Left hindlimb (tissue), 1 donor: Measurements from ENCODE around the gene ALG11.
"Not testable (repeated sequence)": the region's sequence is repeated elsewhere in the genome, so short reads cannot be mapped to it uniquely, and the experiment has no call there.

Experiments
- DNase-seq: peaks from one replicate; pipeline ENCODE4 v3.0.0-alpha.2; 2018

ALG11 gene

DNA sequence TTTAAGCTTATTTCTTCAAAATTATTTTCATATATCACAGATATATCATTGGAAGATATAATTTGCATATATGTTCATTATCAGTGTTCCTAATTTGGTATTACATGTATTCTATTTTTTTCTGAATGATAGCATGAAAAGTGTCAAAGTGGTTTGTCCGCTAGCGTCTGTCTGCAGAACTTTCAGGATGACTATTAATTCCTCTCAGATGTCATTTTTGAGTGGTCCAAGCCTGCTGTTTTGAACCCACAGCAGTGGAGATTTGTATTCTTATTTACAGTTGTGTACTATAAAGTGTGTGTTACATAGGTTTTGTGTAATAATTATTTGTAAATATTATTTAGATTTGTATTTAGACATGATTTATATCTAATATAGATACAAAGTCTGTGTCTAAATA lies 20.8 kb downstream of the ALG11 start:
- DNase-seq, result no peak

DNA sequence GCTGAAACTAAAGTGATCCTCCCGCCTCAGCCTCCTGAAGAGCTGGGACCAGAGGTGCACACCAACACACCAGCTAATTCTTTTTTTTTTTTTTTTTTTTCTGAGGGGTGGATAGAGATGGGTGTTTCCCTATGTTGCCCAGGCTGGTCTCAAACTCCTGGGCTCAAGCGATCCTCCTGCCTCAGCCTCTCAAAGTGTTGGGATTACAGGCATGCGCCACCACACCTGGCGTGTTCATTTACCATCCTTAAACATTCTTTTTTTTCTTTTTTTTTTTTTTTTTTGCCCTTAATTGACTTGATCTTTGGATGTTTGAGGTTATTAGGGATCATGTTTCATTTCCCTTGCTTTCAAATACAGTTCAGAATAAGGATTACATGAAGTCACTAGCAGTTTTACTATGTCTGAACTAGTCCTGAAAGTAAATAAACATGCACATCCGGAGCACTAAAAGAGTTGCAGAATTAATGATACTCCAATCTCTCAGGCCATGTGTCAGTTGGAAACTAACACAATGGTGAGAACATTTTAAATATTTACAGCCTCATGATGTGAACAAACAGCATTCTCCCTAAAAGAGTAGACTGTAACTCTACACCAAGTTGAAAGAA lies 22.5 kb downstream of the ALG11 start:
- no peak for DNase-seq

DNA sequence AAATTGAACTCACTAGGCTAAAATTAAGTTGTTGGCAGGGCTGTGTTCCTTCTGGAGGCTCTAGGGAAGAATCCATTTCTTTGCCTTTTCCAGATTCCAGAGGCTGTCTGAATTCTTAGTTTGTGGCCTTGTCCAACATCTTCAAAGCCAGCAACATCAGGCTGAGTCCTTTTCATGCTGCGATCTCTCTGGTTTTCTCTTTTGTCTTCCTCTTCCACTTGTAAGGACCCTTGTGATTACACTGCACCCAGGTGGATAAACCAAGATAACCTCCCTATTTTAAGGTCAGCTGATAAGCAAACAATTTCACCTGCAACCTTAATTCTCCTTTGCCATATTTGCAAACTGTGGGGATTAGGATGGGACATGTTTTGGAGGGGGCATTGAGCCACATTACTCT lies 23.8 kb downstream of the ALG11 start:
- no peak for DNase-seq

DNA sequence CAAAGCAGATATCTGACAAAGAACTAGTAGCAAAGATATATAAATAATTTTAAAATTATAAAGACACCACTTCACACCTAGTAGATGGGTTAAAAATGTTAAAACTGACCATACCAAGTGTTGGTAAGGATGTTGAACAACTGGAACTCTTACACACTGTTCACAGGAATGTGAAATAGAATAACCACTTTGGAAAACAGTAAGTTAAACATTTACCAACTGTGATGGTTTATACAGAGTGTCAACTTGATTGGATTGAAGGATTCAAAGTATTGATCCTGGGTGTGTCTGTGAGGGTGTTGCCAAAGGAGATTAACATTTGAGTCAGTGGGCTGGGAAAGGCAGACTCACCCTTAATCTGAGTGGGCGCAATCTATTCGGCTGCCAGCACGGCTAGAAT lies 31.5 kb downstream of the ALG11 start:
- no peak for DNase-seq

DNA sequence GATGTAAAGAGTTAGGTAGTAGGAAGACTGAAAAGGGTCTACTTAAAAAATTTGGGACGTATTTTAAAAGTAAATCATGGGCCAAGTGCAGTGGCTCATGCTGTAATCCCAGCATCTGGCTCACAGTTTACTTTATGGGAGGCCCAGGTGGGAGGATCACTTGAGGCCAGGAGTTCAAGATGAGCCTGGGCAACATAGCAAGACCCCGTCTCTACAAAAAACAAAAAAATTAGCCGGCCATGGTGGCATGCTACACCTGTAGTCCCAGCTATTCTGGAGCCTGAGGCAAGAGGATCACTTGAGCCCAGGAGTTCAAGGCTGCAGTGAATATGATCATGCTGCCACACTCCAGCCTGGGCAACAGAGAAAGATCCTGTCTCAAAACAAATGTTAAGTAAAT lies 35.3 kb downstream of the ALG11 start:
- no peak for DNase-seq

DNA sequence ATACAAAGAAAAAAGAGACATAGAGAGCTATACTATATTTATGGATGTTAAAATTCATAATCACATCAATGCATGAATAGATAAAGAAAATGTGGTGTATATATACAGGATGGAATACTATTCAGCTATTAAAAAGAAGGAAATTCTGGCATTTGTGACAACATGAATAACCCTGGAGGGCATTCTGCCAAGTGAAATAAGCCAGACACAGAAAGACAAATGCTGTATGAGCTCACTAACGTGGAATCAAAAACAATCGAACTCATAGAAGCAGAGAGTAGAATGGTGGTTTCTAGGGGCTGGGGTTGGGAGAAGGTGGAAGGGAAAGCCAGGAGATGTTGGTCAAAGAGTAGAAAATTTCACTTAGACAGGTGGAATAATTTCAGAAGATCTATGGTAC lies 36.3 kb downstream of the ALG11 start:
- DNase-seq, result no peak

DNA sequence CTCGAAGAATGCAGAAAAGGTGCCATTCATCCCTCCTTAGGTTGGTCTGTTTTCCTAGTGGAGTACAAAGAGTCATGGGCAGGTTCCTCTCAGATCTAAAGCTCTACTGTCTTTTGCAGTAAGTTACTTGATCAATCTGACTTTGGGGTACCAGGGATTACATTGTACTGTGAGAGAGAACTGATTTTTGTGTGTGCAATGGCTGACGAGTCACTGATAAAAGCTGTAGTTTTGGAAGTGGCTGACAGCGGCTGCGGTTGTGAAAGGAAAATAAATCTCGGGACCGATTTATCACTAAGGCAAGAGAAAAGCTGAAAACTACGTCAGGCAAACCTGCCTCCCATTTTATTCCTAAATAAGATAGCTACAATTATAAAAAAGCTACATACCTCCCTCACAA lies 39.2 kb downstream of the ALG11 start:
- DNase-seq, result no peak

DNA sequence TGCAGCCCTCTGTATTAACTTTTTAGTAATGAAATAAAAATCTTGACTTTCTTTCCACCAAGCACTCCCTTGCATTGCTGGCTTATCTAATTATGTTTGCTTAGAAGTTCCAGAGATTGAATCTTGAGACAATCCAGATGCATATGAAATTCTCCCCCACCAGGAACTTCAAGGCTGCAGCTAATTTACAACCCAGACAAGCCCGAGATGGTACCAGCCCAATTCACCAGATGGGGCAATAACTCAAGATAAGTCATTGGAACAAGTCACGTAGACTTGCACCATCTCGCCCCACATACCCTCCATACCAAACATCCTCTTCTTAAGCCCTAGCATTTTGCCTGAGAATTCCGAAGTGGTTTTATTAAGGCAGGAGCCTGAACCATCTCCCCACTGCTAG lies 41.3 kb downstream of the ALG11 start:
- DNase-seq, result no peak

DNA sequence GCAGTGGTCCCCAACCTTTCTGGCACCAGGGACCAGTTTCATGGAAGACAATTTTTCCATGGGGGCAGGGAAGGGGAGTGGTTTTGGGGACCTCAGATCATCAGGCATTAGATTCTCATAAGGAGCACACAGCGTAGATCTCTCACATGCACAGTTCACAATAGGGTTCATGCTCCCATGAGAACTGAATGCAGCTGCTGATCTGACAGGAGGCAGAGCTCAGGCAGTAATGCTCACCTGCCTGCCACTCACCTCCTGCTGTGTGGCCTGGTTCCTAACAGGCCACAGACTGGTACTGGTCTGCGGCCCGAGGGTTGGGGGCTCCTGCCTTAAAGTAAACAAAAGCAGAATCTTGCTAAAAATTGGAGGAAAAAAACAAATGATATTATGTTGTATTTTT lies 48.9 kb downstream of the ALG11 start:
- not testable (repeated sequence) for DNase-seq

DNA sequence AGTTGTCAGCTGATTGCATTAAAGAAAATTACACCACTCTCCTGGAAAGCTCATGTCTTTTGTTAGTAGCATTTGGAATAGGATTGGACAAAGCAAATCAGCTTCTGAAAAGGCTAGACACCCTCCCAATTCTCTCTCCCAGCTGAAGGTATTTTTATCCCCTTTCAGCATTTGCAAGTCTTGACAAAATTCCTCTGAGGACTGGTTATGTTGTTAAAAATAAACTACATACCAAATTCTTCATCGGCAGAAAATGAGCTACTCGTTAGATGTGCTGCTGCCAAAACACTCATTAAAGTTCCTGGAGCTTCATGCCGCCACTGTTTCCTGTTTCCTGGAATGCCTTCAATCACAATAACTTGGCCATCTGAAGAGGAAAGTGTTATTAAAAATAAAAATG lies 49.4 kb downstream of the ALG11 start:
- no peak for DNase-seq

DNA sequence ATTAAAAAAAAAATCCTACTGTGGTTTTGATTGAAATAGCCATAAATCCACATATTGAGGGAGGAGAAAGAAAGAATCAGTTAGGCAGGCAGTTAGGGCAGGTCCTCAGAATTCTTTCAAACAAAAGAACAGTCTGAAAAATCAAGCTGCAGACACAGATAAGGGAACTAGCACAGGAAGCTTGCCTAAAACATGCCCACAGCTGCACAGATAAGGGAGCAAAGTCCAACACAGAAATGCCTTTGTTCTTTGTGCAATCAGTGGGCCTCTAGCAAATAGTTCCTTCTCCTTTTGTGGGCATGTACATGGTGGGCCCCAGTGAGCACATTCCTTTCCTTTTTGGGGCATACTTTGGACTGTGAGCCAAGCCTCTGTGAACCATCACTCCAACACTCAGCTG lies 55.0 kb downstream of the ALG11 start:
- DNase-seq, result no peak

DNA sequence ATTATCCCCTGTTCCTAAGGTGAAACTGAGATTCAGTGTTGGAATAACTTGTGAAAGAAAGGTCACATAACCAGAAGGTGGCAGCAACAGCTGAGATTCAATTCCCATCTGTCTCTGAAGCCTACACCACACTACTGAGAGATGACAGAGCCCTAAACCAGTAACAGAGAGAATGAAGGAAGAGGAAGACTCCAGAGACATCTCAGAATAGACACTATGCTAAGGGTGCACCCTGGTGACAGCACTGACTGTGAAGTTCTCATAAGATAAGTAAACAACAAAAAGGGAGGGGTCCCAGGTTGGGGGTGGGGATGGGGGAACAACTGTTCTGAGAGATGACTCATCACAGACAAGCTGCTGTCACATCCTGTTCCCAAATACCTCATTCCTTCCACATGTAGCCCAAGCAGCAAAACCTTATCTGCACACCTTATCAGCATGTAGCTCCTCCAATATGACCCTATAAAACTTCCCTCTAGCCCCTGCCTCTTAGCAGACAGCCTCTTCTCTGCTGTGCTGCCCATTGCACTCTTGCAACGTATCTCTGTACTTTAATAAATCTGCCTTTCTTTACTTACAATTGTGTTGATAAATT lies 58.8 kb downstream of the ALG11 start:
- DNase-seq, result no peak
